Right lobe of liver (tissue), 4 donors: ENCODE measurements around the gene HDAC7.

Experiments
- CTCF ChIP-seq, 4 donors: fragments of 200-600 bp in 3 of 4; fragments of 450-650 bp in 1 of 4; IDR thresholded peaks; one replicate each; pipeline versions ENCODE4 v1.5.1 to v1.8.0; 2016 to 2022; ENCODE audit warnings: antibody characterized with exemption in 4 of 4, mild to moderate bottlenecking in 2 of 4
- POLR2A ChIP-seq: fragments of 450-650 bp; IDR thresholded peaks from one replicate; pipeline ENCODE4 v1.6.1; 2017; ENCODE audit warnings: antibody characterized with exemption, mild to moderate bottlenecking
- donor health status: DM: no; HTN: no; CAD: no.
- donor health status: DM: no; HTN: no; CAD: no.
- donor health status: DM: no; HTN: yes; CAD: no.

DNA sequence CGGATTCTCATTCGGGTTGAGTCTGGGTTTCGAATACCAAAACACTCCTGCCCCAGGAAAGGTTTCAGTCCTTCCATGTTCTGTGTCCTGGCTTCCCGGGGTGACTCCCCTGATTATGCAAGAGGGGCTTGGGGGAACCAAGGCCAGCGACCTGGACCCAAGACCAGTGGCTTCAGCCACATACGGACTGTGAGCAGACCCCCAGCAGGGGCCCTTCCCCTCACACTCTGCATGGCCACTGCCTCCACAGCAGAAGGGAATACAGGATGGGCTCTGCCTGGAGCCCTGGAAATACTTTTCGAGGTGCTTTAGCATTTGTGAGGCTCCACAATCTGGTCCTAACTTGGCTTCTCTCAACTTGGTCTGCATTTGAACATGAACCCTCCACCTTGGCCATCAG, 19.1 kb downstream of the HDAC7 start:
- TF ChIP-seq CTCF (IDR thresholded peaks at IDR 0.05) (no peak), POLR2A (no peak)
